Stimulated activated memory B cell treated with anti-CD40 and anti-IgM and Interleukin-4, amounts not matched to agents 10 μg/mL and 1 μg/mL and 100 μg/mL, for 72 hours (primary cell): ENCODE results near the gene TRAIP.
"Not testable (repeated sequence)": the region's sequence is repeated elsewhere in the genome, so short reads cannot be mapped to it uniquely, and the experiment has no call there.

Source experiments
- ATAC-seq: fragments of 150-1000 bp; cut with Tn5 transposase; 2 replicates; pipeline ENCODE4 v1.10.0; 2021
- H3K27ac Mint-ChIP-seq: one replicate; pipeline ENCODE4 v1.8.0; 2022; ENCODE audit warnings: mild to moderate bottlenecking, mixed read lengths
- H3K27me3 Mint-ChIP-seq: one replicate; pipeline ENCODE4 v1.8.0; 2022; ENCODE audit warnings: mixed read lengths
- H3K36me3 Mint-ChIP-seq: one replicate; pipeline ENCODE4 v1.8.0; 2022; ENCODE audit warnings: mixed read lengths
- H3K4me1 Mint-ChIP-seq: one replicate; pipeline ENCODE4 v1.8.0; 2022; ENCODE audit warnings: mixed read lengths
- H3K4me3 Mint-ChIP-seq: one replicate; pipeline ENCODE4 v1.8.0; 2022; ENCODE audit warnings: mild to moderate bottlenecking, moderate library complexity, mixed read lengths
- H3K9me3 Mint-ChIP-seq: one replicate; pipeline ENCODE4 v1.8.0; 2022; ENCODE audit warnings: mixed read lengths

The TRAIP gene

DNA sequence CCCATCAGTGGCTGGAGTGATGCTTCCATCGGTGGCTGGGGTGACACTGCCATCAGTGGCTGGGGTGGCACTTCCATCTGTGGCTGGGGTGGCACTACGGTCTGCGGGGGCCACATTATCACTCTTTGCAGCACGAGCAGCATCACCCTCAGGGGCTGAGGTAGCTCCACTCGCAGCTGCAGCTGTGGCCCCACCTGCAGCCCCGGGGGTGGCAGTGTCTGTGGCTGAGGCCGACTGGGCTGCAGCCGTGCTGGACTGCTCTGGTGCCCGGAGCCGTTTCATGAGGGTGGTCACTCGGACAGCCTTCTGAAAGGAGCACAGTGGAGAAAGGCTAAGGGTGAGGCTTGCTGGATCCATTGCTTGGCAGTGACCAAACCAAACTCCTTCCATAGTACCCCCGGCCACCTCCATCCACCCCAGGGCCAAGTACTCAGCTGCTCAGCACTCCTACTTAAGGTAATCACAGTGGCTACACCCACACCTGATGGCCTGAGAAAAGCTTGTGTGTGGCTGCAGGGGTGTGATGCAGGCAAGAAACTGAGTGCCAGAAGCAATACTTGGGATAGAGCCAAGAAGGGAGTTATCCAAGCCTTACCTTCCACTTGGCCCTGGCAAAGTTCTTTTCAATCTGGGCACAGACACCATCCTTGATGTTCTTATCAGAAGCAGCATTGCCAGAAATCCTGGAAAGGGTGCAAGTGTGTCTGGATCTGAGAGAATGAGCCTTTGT lies 3.4 kb upstream of the TRAIP start:
- Mint-ChIP-seq H3K4me3 (no peak overlapping the region), H3K9me3 (no peaks in the 10 kb centered on the region), H3K27me3 (peaks cover 30% of the 10 kb centered on the region), H3K27ac (no peak overlapping the region), H3K4me1 (peaks cover 9% of the 10 kb centered on the region), H3K36me3 (no peaks in the 10 kb centered on the region)
- no peak for ATAC-seq

DNA sequence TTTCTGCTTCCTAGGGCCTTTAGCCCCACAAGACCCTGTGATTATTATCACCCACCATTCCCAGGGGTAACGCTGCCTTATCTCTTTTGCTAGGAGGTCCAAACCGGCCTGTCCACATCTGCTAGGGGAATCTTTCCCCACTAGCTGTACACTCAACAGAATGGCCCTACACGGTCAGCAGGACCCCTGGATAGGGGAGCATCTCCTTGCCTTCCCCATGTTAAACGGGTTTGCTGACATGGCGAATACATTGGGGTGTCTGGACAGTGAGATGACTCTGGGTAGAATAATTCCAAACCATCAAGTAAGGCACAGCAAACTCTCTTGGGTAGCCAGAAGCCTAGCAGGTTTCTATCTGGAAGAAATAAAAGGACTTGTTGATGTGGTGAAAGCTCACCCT lies 702 bp downstream of the TRAIP start:
- peaks cover 9% of the 10 kb centered on the region for H3K4me1 Mint-ChIP-seq
- ATAC-seq, result no peak
- H3K36me3 Mint-ChIP-seq, result no peaks in the 10 kb centered on the region
- no peaks in the 10 kb centered on the region for H3K9me3 Mint-ChIP-seq
- H3K27ac Mint-ChIP-seq, result peak overlapping the region; percentile 72
- peak overlapping the region; percentile 86 for H3K4me3 Mint-ChIP-seq
- H3K27me3 Mint-ChIP-seq, result no peaks in the 10 kb centered on the region

DNA sequence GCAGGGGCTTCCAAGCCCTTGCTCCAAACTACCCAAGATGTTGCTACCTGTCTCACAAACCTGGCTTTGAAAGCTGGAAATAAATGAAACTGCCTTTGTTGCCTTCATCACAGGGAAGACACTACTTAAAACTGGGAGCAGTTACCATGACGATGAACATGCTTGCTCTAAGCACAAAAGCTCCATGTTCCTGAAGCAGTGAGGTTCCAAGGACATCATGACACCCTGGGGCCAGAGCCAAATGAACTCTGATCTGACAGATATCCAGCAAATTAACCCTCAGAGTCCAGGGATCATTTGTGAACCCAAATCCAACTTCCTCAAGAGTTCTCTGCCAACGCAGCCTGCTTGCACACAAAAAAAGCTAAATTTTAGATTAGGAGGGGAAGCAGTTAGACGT lies 10.7 kb downstream of the TRAIP start:
- H3K36me3 Mint-ChIP-seq, result peaks cover 12% of the 10 kb centered on the region
- H3K27ac Mint-ChIP-seq, result no peak overlapping the region
- H3K4me1 Mint-ChIP-seq, result no peaks in the 10 kb centered on the region
- no peaks in the 10 kb centered on the region for H3K27me3 Mint-ChIP-seq
- no peaks in the 10 kb centered on the region for H3K9me3 Mint-ChIP-seq
- no peak overlapping the region for H3K4me3 Mint-ChIP-seq
- ATAC-seq, result no peak

DNA sequence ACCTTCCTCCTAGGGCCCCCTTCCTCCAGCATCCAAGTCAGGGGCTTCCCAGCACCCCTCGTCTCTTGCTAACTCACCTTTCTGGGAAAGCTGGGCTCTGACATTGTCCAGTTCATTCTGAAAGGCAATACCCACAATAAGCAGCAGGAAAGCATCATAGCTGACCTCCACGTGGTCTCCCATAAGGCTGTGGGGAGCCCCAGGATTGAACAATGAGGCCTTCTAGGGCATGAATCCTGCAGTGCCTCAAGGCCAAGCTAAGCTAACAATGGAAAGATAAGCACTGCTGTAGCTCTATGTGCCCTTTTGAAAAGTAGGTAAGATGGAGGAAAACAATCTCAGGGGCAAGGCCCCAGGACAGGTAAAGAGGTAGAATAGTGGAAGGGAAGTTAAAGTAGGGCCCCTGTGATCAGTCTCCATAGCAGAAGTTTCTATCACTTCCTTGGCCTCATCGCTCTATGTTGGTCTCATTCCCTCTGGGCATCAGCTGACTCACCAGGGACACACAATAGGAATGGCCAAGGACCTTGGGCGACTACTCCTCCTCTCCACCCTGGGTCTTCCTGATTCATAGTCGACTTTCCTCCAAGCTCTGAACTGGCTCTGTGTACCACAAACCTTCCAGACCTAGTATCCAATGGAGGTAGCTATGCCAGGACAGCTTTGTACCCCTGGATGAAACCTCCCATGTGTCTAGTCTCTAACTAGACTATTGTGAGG lies 11.7 kb downstream of the TRAIP start:
- Mint-ChIP-seq H3K4me3 (no peak overlapping the region), H3K9me3 (no peaks in the 10 kb centered on the region), H3K27ac (no peak overlapping the region), H3K4me1 (no peaks in the 10 kb centered on the region), H3K36me3 (peaks cover 12% of the 10 kb centered on the region), H3K27me3 (no peaks in the 10 kb centered on the region)
- ATAC-seq, result no peak

- peak overlapping the region; percentile 30 for H3K27ac Mint-ChIP-seq
- ATAC-seq, result no peak
- no peaks in the 10 kb centered on the region for H3K9me3 Mint-ChIP-seq
- peaks cover 6% of the 10 kb centered on the region for H3K4me1 Mint-ChIP-seq
- no peak overlapping the region for H3K4me3 Mint-ChIP-seq
- no peaks in the 10 kb centered on the region for H3K27me3 Mint-ChIP-seq
- peaks cover 12% of the 10 kb centered on the region for H3K36me3 Mint-ChIP-seq
Observed at GRCh38 chr3:49842843-49843517, 13.4 kb downstream of the TRAIP start.

- H3K36me3 Mint-ChIP-seq, result peaks cover 5% of the 10 kb centered on the region
- no peak overlapping the region for H3K4me3 Mint-ChIP-seq
- H3K27ac Mint-ChIP-seq, result peak overlapping the region; percentile 37
- ATAC-seq, result no peak
- H3K27me3 Mint-ChIP-seq, result no peaks in the 10 kb centered on the region
- peaks cover 6% of the 10 kb centered on the region for H3K4me1 Mint-ChIP-seq
- H3K9me3 Mint-ChIP-seq, result no peaks in the 10 kb centered on the region
Observed at GRCh38 chr3:49841806-49842205, 14.6 kb downstream of the TRAIP start.

GRCh38 chr3:49841126-49841696 lies 15.2 kb downstream of the TRAIP start:
- no peak for ATAC-seq

DNA sequence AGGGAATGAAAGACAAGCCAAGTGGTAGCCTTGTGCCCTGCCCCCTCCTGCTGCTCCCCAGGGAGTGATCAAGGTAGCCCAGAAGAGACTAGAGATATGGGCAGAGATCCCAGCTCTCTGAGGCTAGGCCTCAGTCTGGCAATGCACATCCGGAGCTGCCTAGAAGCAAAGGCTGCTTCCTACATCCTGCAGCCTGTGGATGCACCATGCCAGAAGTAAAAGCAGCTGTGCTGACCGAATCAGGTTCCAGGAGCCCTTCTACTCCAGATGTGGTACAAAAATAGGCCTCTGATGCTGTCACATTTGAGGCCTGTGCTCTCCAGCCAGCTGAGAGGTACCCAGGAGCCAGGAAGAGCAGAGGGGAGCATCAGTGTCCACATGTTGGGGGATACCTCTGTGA lies 16.0 kb downstream of the TRAIP start:
- no peak for ATAC-seq
- no peaks in the 10 kb centered on the region for H3K9me3 Mint-ChIP-seq
- no peak overlapping the region for H3K4me3 Mint-ChIP-seq
- H3K4me1 Mint-ChIP-seq, result peaks cover 6% of the 10 kb centered on the region
- H3K36me3 Mint-ChIP-seq, result peaks cover 2% of the 10 kb centered on the region
- peak overlapping the region; percentile 37 for H3K27ac Mint-ChIP-seq
- H3K27me3 Mint-ChIP-seq, result no peaks in the 10 kb centered on the region

More at GRCh38 chr3:49841126-49841696, 15.2 kb downstream of the TRAIP start:
- H3K27me3 Mint-ChIP-seq, result no peaks in the 10 kb centered on the region
- peak overlapping the region; percentile 37 for H3K27ac Mint-ChIP-seq
- peaks cover 6% of the 10 kb centered on the region for H3K4me1 Mint-ChIP-seq
- no peak overlapping the region for H3K4me3 Mint-ChIP-seq
- H3K9me3 Mint-ChIP-seq, result no peaks in the 10 kb centered on the region
- H3K36me3 Mint-ChIP-seq, result peaks cover 5% of the 10 kb centered on the region

GRCh38 chr3:49839193-49839809 lies 17.1 kb downstream of the TRAIP start:
- Mint-ChIP-seq H3K4me3 (no peak overlapping the region), H3K27me3 (no peaks in the 10 kb centered on the region), H3K9me3 (no peaks in the 10 kb centered on the region), H3K36me3 (peaks cover 6% of the 10 kb centered on the region), H3K27ac (no peak overlapping the region), H3K4me1 (peaks cover 6% of the 10 kb centered on the region)
- peak; percentile 88 for ATAC-seq

GRCh38 chr3:49831341-49831740 lies 25.0 kb downstream of the TRAIP start:
- peak overlapping the region; percentile 16 for H3K27ac Mint-ChIP-seq
- ATAC-seq, result no peak
- H3K4me1 Mint-ChIP-seq, result peaks cover 7% of the 10 kb centered on the region
- H3K27me3 Mint-ChIP-seq, result no peaks in the 10 kb centered on the region
- no peak overlapping the region for H3K4me3 Mint-ChIP-seq
- peaks cover 20% of the 10 kb centered on the region for H3K36me3 Mint-ChIP-seq
- no peaks in the 10 kb centered on the region for H3K9me3 Mint-ChIP-seq

GRCh38 chr3:49826016-49826415 lies 30.3 kb downstream of the TRAIP start:
- H3K27ac Mint-ChIP-seq, result no peak overlapping the region
- no peaks in the 10 kb centered on the region for H3K27me3 Mint-ChIP-seq
- peaks cover 1% of the 10 kb centered on the region for H3K4me1 Mint-ChIP-seq
- H3K36me3 Mint-ChIP-seq, result peaks cover 14% of the 10 kb centered on the region
- no peak for ATAC-seq
- no peaks in the 10 kb centered on the region for H3K9me3 Mint-ChIP-seq
- no peak overlapping the region for H3K4me3 Mint-ChIP-seq

DNA sequence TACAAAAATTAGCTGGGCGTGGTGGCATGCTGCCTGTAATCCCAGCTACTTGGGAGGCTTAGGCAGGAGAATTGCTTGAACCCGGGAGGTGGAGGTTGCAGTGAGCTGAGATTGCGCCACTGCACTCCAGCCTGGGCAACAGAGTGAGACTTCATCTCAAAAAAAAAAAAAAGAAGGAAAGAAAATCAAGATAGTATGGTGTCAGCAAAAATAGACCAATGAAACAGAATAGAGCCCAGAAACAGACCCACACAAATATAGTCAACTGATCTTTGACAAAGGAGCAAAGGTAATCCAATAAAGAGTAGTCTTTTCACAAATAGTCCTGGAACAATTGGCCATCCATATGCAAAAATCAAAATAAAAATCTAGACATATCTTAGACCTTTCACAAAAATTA lies 33.2 kb downstream of the TRAIP start:
- H3K4me1 Mint-ChIP-seq, H3K9me3 Mint-ChIP-seq, H3K36me3 Mint-ChIP-seq, H3K27ac Mint-ChIP-seq, H3K27me3 Mint-ChIP-seq, ATAC-seq, H3K4me3 Mint-ChIP-seq: not testable (repeated sequence)

DNA sequence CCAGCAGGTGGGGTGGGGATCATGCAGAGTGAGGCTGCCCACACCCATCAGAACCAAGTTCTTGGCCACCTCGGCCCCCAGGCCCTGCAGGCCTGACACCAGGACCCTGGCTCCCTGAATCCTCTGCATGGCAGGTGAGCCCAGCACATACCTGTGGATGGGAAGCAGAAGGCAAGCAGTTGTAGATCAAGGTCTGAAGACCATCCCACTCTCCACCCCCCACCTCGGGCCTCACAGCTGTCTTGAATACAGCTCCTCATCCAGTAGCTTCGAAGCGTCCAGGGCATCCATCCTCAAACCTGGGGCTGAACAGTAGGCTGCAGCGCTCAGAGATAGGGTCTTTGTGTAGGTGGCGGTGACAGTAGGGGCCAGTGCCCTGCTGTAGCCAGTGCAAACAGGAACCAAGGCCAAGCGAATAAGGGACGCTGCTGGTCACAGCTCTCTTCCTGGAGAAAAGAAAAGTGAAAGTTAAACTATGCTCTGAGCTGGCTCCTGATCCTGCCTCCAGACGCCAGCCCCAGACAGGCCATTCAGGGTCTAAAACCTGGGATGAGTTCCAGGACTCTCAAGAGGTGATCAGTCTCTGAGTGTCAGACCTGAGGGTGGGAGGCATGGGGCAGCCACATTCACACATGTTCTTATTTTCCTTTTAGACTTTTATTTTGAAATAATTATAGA lies 42.7 kb downstream of the TRAIP start, which contains the start of gene UBA7:
Gene UBA7, minus strand, starts transcription at position 457 of the 678 bp plus-strand sequence. Its CDS starts 166 bp downstream, at position 291.
- H3K27me3 Mint-ChIP-seq, result no peaks in the 10 kb centered on the region
- ATAC-seq, result peak; percentile 88
- H3K4me3 Mint-ChIP-seq, result peak within 1 kb of the TSS; percentile 94
- peaks cover 57% of the 10 kb centered on the region for H3K4me1 Mint-ChIP-seq
- H3K27ac Mint-ChIP-seq, result peak within 1 kb of the TSS; percentile 97
- peaks cover 19% of the 10 kb centered on the region for H3K36me3 Mint-ChIP-seq
- no peaks in the 10 kb centered on the region for H3K9me3 Mint-ChIP-seq

DNA sequence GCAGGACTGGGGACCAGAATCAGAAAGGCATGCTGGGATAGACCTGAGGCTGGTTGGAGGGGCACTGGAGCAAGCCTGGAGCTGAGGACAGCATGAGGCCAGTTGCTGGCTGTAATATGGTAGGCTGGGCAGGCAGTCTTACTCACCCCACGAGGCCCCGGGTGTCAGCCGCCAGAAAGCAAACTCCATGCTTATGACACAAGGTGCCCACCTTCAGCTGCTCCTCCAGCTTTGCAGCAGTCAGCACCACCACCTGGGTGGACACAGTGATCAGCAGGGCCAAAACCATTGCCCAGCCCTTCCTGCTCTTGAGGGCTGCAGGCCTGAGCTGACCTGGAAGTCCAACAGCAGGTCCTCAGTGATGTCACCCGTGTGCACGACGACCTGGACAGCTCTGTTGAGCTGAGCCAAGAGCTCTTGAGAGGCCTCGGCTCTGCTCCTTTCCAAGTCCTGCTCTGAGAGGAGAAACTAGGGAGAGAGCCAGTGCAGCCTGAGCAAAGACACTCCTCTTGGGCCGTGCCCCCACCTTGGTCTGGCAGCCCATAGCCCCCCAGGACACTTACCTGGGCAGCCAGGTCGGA lies 43.4 kb downstream of the TRAIP start:
- no peak for ATAC-seq
- peak overlapping the region; percentile 97 for H3K27ac Mint-ChIP-seq
- peaks cover 19% of the 10 kb centered on the region for H3K36me3 Mint-ChIP-seq
- no peaks in the 10 kb centered on the region for H3K9me3 Mint-ChIP-seq
- H3K27me3 Mint-ChIP-seq, result no peaks in the 10 kb centered on the region
- peak overlapping the region; percentile 94 for H3K4me3 Mint-ChIP-seq
- peaks cover 63% of the 10 kb centered on the region for H3K4me1 Mint-ChIP-seq
